Stimulated activated CD4-positive, alpha-beta T cell treated with anti-CD3 and anti-CD28 coated beads, TNF-alpha, amount 100 ng/mL, for 1 hour (primary cell): Measurements from ENCODE around the gene SLC25A42.

Experiments
- DNase-seq, 3 donors: peaks; one replicate each; pipeline ENCODE4 v3.0.0-alpha.2; 2020; ENCODE audit warnings: low read depth in 3 of 3, low spot score in 1 of 3

Gene SLC25A42

DNA sequence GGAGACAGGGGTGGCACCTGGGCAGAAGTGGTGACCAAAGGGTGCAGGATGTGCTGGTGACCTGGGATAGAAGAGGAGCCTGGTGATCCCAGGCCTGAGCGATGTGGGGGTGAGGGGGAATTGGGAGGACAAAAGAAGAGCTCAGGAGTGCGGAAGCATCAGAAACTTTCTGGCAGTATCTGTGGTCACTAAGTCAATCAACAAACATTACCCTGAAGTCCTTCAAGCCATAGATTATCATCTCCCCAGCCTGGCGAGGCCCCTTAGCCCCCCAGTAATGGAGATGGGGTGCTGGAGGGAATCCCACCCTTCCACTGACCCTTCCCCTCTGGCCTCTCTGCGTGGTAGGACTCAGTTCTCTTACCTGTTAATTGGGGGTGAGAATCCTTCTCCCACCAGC, 95.7 kb downstream of the SLC25A42 start:
- DNase-seq = no peak

DNA sequence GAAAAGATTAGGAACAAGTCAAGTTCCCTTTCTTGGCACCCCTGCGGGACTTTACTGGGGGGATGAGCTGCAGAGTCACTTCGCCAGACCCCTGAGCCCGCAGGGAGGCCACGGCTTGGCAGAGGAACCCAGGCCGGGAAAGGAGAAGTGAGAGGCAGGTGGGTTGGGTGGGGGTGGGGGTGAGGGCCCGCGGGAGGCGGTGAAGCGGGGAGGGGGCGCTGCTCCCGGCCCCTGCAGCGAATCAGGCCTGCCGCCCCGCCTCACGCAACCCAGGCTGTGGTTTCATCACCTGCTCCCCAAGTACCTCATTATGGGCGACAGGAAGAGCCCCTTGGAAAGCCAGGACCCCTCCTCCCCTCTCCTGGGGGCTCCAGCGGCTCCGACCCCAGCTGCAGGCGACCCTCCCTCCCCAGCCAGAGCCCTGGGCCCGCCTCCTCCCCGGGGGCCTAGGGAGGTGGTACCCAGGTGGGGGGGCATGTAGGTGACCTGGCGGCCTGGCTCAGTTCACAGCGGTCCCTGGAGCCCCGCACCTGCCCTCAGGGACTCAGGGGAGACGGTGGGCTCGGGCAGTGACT, 96.8 kb downstream of the SLC25A42 start:
- DNase-seq = no peak

DNA sequence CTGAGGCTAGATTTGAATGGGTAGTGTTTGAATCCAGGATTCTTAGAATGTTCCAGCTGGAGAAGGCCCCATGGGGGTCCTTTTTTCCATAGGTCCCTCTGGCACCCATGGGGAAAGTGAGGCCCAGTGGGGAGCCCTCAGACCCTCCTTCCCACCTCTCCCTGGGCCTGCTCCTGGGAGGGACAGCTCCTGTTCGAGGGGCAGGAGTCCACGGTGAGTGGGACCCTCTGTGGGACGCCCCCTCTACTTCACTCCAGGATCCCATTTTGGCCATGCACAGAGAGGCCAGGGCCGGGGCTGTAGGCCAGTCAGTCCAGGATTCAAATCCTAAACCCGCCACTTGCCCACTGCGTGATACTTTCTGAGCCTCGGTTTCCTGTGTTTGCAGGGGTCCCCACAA, 98.7 kb downstream of the SLC25A42 start:
- no peak for DNase-seq
